HG03025 (cell line): ENCODE results near the gene KLHL20.

Source experiments
- ATAC-seq: cut with Tn5 transposase; IDR thresholded peaks from one replicate; pipeline ENCODE4 v1.9.1; 2021; ENCODE audit warnings: mild to moderate bottlenecking, moderate library complexity; ENCODE audit not compliant: unreplicated experiment, low FRiP score

The KLHL20 gene

GRCh38 chr1:173824315-173825081 is 109.7 kb downstream of the KLHL20 start, which contains the start of the genes CENPL and DARS2:
TSS of gene CENPL (minus strand) at chr1:173824883. CDS start at chr1:173811299, 13,584 bp downstream.
TSS of gene DARS2 (plus strand) at chr1:173824673. CDS start at chr1:173825230, 557 bp downstream.
- ATAC-seq: peak; percentile 83

GRCh38 chr1:173827611-173828010 is 112.8 kb downstream of the KLHL20 start:
- no peak for ATAC-seq

GRCh38 chr1:173832748-173833147 is 118.0 kb downstream of the KLHL20 start:
- no peak for ATAC-seq
